HepG2 (cell line): ENCODE measurements around the gene ZBED6. TPM values are rescaled to one million over a fixed set of nuclear protein-coding genes. Genes with fewer than 3 reads are reported as not detected.

ENCODE experiments used
- ADNP ChIP-seq: sonication (generic); formaldehyde crosslinking; IDR thresholded peaks from 2 replicates; pipeline ENCODE4 v1.4.0; 2020; ENCODE audit warnings: missing genetic modification reagents
- BCL6 ChIP-seq: IDR thresholded peaks from 2 replicates; pipeline ENCODE4 v1.6.1; 2016; ENCODE audit warnings: missing genetic modification reagents, missing compliant biosample characterization
- CC2D1A ChIP-seq: sonication (generic); formaldehyde crosslinking; IDR thresholded peaks from 2 replicates; pipeline ENCODE4 v1.8.1; 2023; ENCODE audit warnings: mild to moderate bottlenecking, missing genetic modification reagents
- DNMT1 ChIP-seq: sonication (generic); formaldehyde crosslinking; IDR thresholded peaks from 2 replicates; pipeline ENCODE4 v1.5.1; 2020; ENCODE audit warnings: mild to moderate bottlenecking, missing genetic modification reagents
- FOSL2 ChIP-seq: sonication (generic); formaldehyde crosslinking; IDR thresholded peaks from 2 replicates; pipeline ENCODE4 v1.4.0; 2020; ENCODE audit warnings: missing genetic modification reagents
- GATA4 ChIP-seq: sonication (generic); IDR thresholded peaks from 2 replicates; pipeline ENCODE4 v1.6.1; 2016; ENCODE audit warnings: antibody characterized with exemption, low read depth, borderline replicate concordance
- HOXA5 ChIP-seq: sonication (generic); formaldehyde crosslinking; IDR thresholded peaks from 2 replicates; pipeline ENCODE4 v1.4.0; 2020; ENCODE audit warnings: missing genetic modification reagents
- ISL2 ChIP-seq: sonication (generic); formaldehyde crosslinking; IDR thresholded peaks from 2 replicates; pipeline ENCODE4 v1.5.0; 2020; ENCODE audit warnings: missing genetic modification reagents
- KDM4B ChIP-seq: sonication (generic); formaldehyde crosslinking; IDR thresholded peaks from 2 replicates; pipeline ENCODE4 v1.4.0; 2020; ENCODE audit warnings: missing genetic modification reagents
- MBD4 ChIP-seq: IDR thresholded peaks from 2 replicates; pipeline ENCODE4 v1.6.1; 2012; ENCODE audit warnings: low read length, inconsistent platforms, borderline replicate concordance
- NCOA5 ChIP-seq: sonication (generic); formaldehyde crosslinking; IDR thresholded peaks from 2 replicates; pipeline ENCODE4 v1.4.0; 2020; ENCODE audit warnings: missing genetic modification reagents
- NFRKB ChIP-seq: fragments of 450-650 bp; IDR thresholded peaks from 2 replicates; pipeline ENCODE4 v1.6.1; 2017
- NR2C2 ChIP-seq: sonication (generic); formaldehyde crosslinking; IDR thresholded peaks from 2 replicates; pipeline ENCODE4 v1.4.0; 2020; ENCODE audit warnings: missing genetic modification reagents, mild to moderate bottlenecking, moderate library complexity, borderline replicate concordance
- POLR2A ChIP-seq, 2 experiments: IDR thresholded peaks; 2 replicates each; pipeline ENCODE4 v1.6.1; 2011; ENCODE audit warnings: low read depth in 2 of 2, low read length in 2 of 2, mild to moderate bottlenecking in 1 of 2, moderate library complexity in 1 of 2; ENCODE audit not compliant: insufficient read depth in 1 of 2
- RELA ChIP-seq: sonication (generic); formaldehyde crosslinking; IDR thresholded peaks from 2 replicates; pipeline ENCODE4 v1.4.0; 2020; ENCODE audit warnings: missing genetic modification reagents
- RFXANK ChIP-seq: IDR thresholded peaks from 2 replicates; pipeline ENCODE4 v1.6.1; 2016
- RNF2 ChIP-seq: fragments of 450-650 bp; conservative IDR thresholded peaks from 2 replicates; pipeline ENCODE4 v1.6.1; 2016; ENCODE audit warnings: low read depth
- SALL1 ChIP-seq: sonication (generic); formaldehyde crosslinking; IDR thresholded peaks from 2 replicates; pipeline ENCODE4 v1.8.0; 2022; ENCODE audit warnings: mild to moderate bottlenecking, missing genetic modification reagents
- SP2 ChIP-seq: sonication (generic); formaldehyde crosslinking; IDR thresholded peaks from 2 replicates; pipeline ENCODE4 v1.5.1; 2020; ENCODE audit warnings: mild to moderate bottlenecking, missing genetic modification reagents
- SRSF9 ChIP-seq: fragments of 200-400 bp; formaldehyde crosslinking; IDR thresholded peaks from 2 replicates; pipeline ENCODE4 v1.6.1; 2018; ENCODE audit warnings: borderline replicate concordance, mild to moderate bottlenecking, low read depth, low read length; ENCODE audit not compliant: insufficient read depth, poor library complexity, severe bottlenecking
- TBX3 ChIP-seq: fragments of 450-650 bp; IDR thresholded peaks from 2 replicates; pipeline ENCODE4 v1.6.1; 2017; ENCODE audit warnings: antibody characterized with exemption, mild to moderate bottlenecking, inconsistent platforms, borderline replicate concordance
- TCF12 ChIP-seq, 2 experiments: fragments of 450-650 bp in 1 of 2; sonication (generic) in 1 of 2; formaldehyde crosslinking in 1 of 2; IDR thresholded peaks; 2 replicates each; pipeline versions ENCODE4 v1.6.1 to v1.8.0; 2017 to 2022; ENCODE audit warnings: antibody characterized with exemption in 1 of 2, mild to moderate bottlenecking in 1 of 2, missing genetic modification reagents in 1 of 2, moderate library complexity in 1 of 2
- THYN1 ChIP-seq: sonication (generic); formaldehyde crosslinking; IDR thresholded peaks from 2 replicates; pipeline ENCODE4 v1.8.1; 2023; ENCODE audit warnings: low read depth, mild to moderate bottlenecking, moderate library complexity, missing genetic modification reagents, borderline replicate concordance
- TRIM24 ChIP-seq: sonication (generic); formaldehyde crosslinking; IDR thresholded peaks from 2 replicates; pipeline ENCODE4 v1.8.0; 2022; ENCODE audit warnings: mild to moderate bottlenecking, missing genetic modification reagents
- ZBTB42 ChIP-seq: sonication (generic); formaldehyde crosslinking; IDR thresholded peaks from 2 replicates; pipeline ENCODE4 v1.5.0; 2020; ENCODE audit warnings: mild to moderate bottlenecking, missing genetic modification reagents
- ZC3H13 ChIP-seq: sonication (generic); formaldehyde crosslinking; IDR thresholded peaks from 2 replicates; pipeline ENCODE4 v1.8.1; 2023; ENCODE audit warnings: mild to moderate bottlenecking, missing genetic modification reagents, moderate library complexity
- ZNF180 ChIP-seq: sonication (generic); formaldehyde crosslinking; IDR thresholded peaks from 2 replicates; pipeline ENCODE4 v1.4.0; 2020; ENCODE audit warnings: low read depth, missing genetic modification reagents, borderline replicate concordance
- ZNF296 ChIP-seq: sonication (generic); formaldehyde crosslinking; conservative IDR thresholded peaks from 2 replicates; pipeline ENCODE4 v1.5.0; 2020; ENCODE audit warnings: mild to moderate bottlenecking, missing genetic modification reagents
- ZNF335 ChIP-seq: sonication (generic); formaldehyde crosslinking; IDR thresholded peaks from 2 replicates; pipeline ENCODE4 v1.4.0; 2020; ENCODE audit warnings: missing genetic modification reagents
- ZNF446 ChIP-seq: sonication (generic); formaldehyde crosslinking; IDR thresholded peaks from 2 replicates; pipeline ENCODE4 v1.5.0; 2020; ENCODE audit warnings: mild to moderate bottlenecking, missing genetic modification reagents
- ZNF484 ChIP-seq: sonication (generic); formaldehyde crosslinking; IDR thresholded peaks from 2 replicates; pipeline ENCODE4 v1.5.1; 2020; ENCODE audit warnings: mild to moderate bottlenecking, low read depth, missing genetic modification reagents, borderline replicate concordance
- ZNF597 ChIP-seq: sonication (generic); formaldehyde crosslinking; IDR thresholded peaks from 2 replicates; pipeline ENCODE4 v1.5.0; 2020; ENCODE audit warnings: missing genetic modification reagents
- ZNF660 ChIP-seq: sonication (generic); formaldehyde crosslinking; IDR thresholded peaks from 2 replicates; pipeline ENCODE4 v1.5.1; 2020; ENCODE audit warnings: mild to moderate bottlenecking, low read depth, missing genetic modification reagents, borderline replicate concordance
- ZNF768 ChIP-seq: sonication (generic); formaldehyde crosslinking; IDR thresholded peaks from 2 replicates; pipeline ENCODE4 v1.4.0; 2020; ENCODE audit warnings: missing genetic modification reagents
- ZNF772 ChIP-seq: sonication (generic); formaldehyde crosslinking; IDR thresholded peaks from 2 replicates; pipeline ENCODE4 v1.5.0; 2020; ENCODE audit warnings: mild to moderate bottlenecking, missing genetic modification reagents
- polyA plus RNA-seq, 8 experiments: library from polyadenylated mRNA; depleted of rRNA in 3 of 8; stranded (reverse) in 7 of 8; unstranded in 1 of 8; fragments of >200 nt; fragmentation: Illumina TruSeq in 4 of 8; extraction: Trizol in 4 of 8; gene quantifications; 2 replicates each; pipeline versions ENCODE4 v1.2.1 to v1.2.3, GENCODE V29; 2011 to 2016; ENCODE audit warnings: low read depth in 4 of 8, missing spikeins in 1 of 8, mixed read lengths in 1 of 8; ENCODE audit not compliant: insufficient read depth in 1 of 8
- total RNA-seq, 5 experiments: library from RNA; depleted of rRNA; stranded (reverse); fragments of >200 nt; fragmentation: Illumina TruSeq; extraction: Trizol; gene quantifications; 2 replicates each; pipeline ENCODE4 v1.2.3, GENCODE V29; 2016; ENCODE audit warnings: low read depth in 1 of 5

ZBED6 gene
- total and polyA plus RNA-seq, 2 of the 13 experiments (the other 11 are each of a cell fraction or from before 2014, with no cell fraction given), result 9.3 to 12.5 TPM

- TF ChIP-seq ZNF660 (CRISPR knock-in tag) (no peak), HOXA5 (CRISPR knock-in tag) (no peak), ZNF768 (CRISPR knock-in tag) (peak; percentile 49; the same call in 1 of the 2 replicates), GATA4 (no peak), NFRKB (peak; percentile 90), MBD4 (no peak), DNMT1 (CRISPR knock-in tag) (no peak), SALL1 (CRISPR knock-in tag) (peak; percentile 73; the same call in 1 of the 2 replicates), ZBTB42 (CRISPR knock-in tag) (peak; percentile 73), FOSL2 (CRISPR knock-in tag) (peak; percentile 39), SRSF9 (no peak), CC2D1A (CRISPR knock-in tag) (no peak), ZNF180 (no peak), RFXANK (no peak), KDM4B (CRISPR knock-in tag) (no peak), ZNF772 (CRISPR knock-in tag) (peak; percentile 52; the same call in 1 of the 2 replicates), TBX3 (peak; percentile 19; the same call in 1 of the 2 replicates), ZNF335 (CRISPR knock-in tag) (peak; percentile 96), RNF2 (0 out of 2 replicates have a peak, but pooled peaks have one; percentile 54), ISL2 (CRISPR knock-in tag) (peak; percentile 50), POLR2A (IDR thresholded peaks at IDR 0.05; ENCODE audit: insufficient read depth in 1 of 2, low read depth in 2 of 2, low read length in 2 of 2) (peak; percentile 61 to 82; a peak in 3 of 4 replicates), ZNF484 (CRISPR knock-in tag) (no peak), NR2C2 (CRISPR knock-in tag) (peak; percentile 96), ZNF597 (CRISPR knock-in tag) (no peak), TRIM24 (CRISPR knock-in tag) (no peak), TCF12 (IDR thresholded peaks at IDR 0.05) (no peak), TCF12 (CRISPR knock-in tag; IDR thresholded peaks at IDR 0.05) (no peak), ZNF296 (no peak), SP2 (no peak), RELA (no peak), ZC3H13 (no peak), NCOA5 (no peak), ADNP (no peak), THYN1 (CRISPR knock-in tag) (no peak), ZNF446 (CRISPR knock-in tag) (no peak), BCL6 (CRISPR knock-in tag) (peak; percentile 56)
Observed at GRCh38 chr1:203795441-203796235, at the start of gene ZBED6, which contains the start of gene ZC3H11A (continued).
